WERI-Rb-1 (cell line): ENCODE results near the gene TBX2.

Source experiments
- DNase-seq: peaks from one replicate; pipeline ENCODE4 v3.0.0-alpha.2; 2020
- H3K27ac ChIP-seq: fragments of 250-450 bp; sonication (Bioruptor Pico); 2 replicates; pipeline ENCODE4 v1.5.1; 2020; ENCODE audit warnings: mild to moderate bottlenecking, moderate library complexity
- H3K27me3 ChIP-seq: fragments of 250-450 bp; sonication (Bioruptor Pico); 2 replicates; pipeline ENCODE4 v1.5.1; 2021; ENCODE audit warnings: mild to moderate bottlenecking, low read depth, moderate library complexity; ENCODE audit not compliant: insufficient read depth, severe bottlenecking
- H3K36me3 ChIP-seq: fragments of 250-450 bp; sonication (Bioruptor Pico); 2 replicates; pipeline ENCODE4 v1.5.1; 2020; ENCODE audit warnings: mild to moderate bottlenecking, moderate library complexity
- H3K4me3 ChIP-seq: 2 replicates; pipeline ENCODE4 v1.5.1; 2011; ENCODE audit warnings: low read depth, mild to moderate bottlenecking, control low read depth, low read length
- H3K9me3 ChIP-seq: fragments of 250-450 bp; sonication (Bioruptor Pico); 2 replicates; pipeline ENCODE4 v1.5.1; 2021; ENCODE audit warnings: mild to moderate bottlenecking, moderate library complexity; ENCODE audit not compliant: severe bottlenecking
- TF ChIP-seq, protein P1 (sequence below): IDR thresholded peaks from 2 replicates; pipeline ENCODE4 v1.5.1; 2011; ENCODE audit warnings: low read depth, mild to moderate bottlenecking, control low read depth, inconsistent platforms, low read length

The TBX2 gene

DNA sequence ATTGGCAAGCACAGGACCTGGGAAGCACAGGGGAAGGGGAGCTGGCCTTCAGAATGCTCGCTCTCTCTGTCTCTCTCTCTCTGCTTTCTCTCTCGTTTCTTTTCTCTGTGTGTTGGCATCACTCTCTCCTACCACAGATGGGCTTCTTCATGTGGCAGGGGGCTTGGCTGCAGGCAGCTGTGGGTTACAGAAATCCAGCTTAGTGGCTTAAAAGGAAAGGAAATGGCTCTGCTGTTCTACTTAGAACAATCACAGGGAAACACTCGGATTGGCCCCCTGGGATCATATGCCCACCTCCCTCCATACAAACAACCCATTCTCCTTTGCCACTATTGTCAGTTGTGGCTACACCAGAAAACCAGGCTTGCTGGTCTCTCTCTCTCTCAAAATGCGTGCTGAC, 20.4 kb downstream of the TBX2 start:
- TF ChIP-seq, protein P1, sequence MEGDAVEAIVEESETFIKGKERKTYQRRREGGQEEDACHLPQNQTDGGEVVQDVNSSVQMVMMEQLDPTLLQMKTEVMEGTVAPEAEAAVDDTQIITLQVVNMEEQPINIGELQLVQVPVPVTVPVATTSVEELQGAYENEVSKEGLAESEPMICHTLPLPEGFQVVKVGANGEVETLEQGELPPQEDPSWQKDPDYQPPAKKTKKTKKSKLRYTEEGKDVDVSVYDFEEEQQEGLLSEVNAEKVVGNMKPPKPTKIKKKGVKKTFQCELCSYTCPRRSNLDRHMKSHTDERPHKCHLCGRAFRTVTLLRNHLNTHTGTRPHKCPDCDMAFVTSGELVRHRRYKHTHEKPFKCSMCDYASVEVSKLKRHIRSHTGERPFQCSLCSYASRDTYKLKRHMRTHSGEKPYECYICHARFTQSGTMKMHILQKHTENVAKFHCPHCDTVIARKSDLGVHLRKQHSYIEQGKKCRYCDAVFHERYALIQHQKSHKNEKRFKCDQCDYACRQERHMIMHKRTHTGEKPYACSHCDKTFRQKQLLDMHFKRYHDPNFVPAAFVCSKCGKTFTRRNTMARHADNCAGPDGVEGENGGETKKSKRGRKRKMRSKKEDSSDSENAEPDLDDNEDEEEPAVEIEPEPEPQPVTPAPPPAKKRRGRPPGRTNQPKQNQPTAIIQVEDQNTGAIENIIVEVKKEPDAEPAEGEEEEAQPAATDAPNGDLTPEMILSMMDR = no peak

DNA sequence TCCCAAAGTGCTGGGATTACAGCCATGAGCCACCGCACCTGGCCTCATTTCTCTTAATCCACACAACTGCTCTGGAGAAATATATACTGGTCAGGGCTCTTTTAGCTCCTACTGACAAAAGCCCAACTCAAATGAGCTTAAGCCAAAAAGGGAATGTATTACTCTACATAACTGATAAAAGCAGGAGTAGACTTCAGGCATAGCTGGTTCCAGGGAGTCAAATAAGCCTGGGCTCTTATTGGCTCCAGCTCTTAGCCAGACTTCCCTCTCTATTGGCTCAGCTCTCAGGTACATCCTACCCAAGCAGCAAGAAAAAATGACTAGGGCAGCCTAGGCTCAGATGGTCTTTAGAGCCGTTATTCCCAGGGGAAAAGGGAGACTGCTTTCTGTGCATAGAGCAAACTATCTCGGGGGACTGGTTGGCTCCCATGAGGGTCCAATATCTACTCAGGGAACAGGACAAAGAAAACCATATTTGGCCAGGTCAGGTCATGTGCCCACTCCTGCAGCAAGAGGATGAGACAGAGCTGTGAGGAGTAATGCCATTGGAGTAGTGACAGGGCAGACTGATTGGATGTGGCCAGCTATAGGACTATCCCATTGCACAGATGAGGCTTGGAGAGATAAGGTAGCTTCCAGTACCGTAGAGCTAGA, 21.2 kb downstream of the TBX2 start:
- Histone ChIP-seq H3K36me3 (no peaks in the 10 kb centered on the region), H3K27me3 (no peaks in the 10 kb centered on the region), H3K27ac (no peak overlapping the region), H3K9me3 (no peaks in the 10 kb centered on the region), H3K4me3 (no peak overlapping the region)
- TF ChIP-seq, protein P1 = no peak
- no peak for DNase-seq

More for the DNA sequence above, 20.4 kb downstream of the TBX2 start:
- H3K27me3 ChIP-seq = no peaks in the 10 kb centered on the region
- DNase-seq = peak; percentile 40
- H3K27ac ChIP-seq = no peak overlapping the region
- no peaks in the 10 kb centered on the region for H3K36me3 ChIP-seq
- H3K4me3 ChIP-seq = no peak overlapping the region
- H3K9me3 ChIP-seq = no peaks in the 10 kb centered on the region

DNA sequence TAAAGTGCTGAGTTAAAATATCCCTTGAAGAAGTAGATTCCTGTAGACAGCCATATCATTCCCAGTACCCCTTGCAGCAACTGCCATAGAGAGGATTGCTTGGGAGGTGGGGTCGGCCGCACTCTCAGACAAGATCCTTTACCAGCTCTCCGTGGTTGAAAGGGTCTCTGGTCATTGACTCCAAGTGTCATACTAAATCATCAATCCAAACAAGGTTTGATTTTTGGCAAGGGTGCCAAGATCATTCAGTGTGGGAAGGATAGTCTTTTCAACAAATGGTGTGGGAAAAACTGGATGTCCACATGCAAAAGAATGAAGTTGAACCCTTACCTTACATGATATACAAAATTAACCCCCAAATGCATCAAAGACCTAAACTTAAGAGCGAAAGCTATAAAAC, 21.8 kb downstream of the TBX2 start:
- no peaks in the 10 kb centered on the region for H3K9me3 ChIP-seq
- H3K27me3 ChIP-seq = no peaks in the 10 kb centered on the region
- TF ChIP-seq, protein P1 = no peak
- no peak for DNase-seq
- no peak overlapping the region for H3K27ac ChIP-seq
- no peak overlapping the region for H3K4me3 ChIP-seq
- H3K36me3 ChIP-seq = no peaks in the 10 kb centered on the region

DNA sequence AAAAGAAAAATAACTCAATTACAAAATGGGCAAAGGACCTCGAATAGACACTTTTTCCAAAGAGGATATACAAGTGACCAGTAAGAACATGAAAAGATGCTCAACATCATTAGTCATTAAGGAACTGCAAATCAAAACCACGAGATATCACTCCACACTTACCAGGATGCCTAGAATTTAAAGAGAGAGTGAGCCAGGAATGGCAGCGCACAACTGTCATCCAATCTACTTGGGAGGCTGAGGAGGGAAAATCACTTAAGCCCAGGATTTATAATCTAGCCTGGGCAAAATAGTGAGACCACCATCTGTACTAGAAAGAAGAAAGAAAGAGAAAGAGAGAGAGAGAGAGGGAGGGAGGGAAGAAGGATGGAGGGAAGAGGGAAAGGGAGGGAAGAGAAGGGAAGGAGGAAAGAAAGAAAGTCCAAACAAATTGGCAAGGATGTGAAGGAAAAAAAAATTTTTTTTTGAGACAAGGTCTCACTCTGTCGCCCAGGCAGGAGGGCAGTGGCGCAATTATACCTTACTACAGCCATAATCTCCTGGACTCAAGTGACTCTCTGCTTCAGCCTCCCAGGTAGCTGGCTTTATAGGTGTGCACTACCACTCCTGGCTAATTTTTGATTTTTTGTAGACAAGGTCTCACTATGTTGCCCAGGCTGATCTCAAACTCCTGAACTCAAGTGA, 22.6 kb downstream of the TBX2 start:
- Histone ChIP-seq H3K4me3 (no peak overlapping the region), H3K36me3 (no peaks in the 10 kb centered on the region), H3K27ac (no peak overlapping the region), H3K27me3 (no peaks in the 10 kb centered on the region), H3K9me3 (no peaks in the 10 kb centered on the region)
- DNase-seq = peak; percentile 12
- TF ChIP-seq, protein P1 = no peak

DNA sequence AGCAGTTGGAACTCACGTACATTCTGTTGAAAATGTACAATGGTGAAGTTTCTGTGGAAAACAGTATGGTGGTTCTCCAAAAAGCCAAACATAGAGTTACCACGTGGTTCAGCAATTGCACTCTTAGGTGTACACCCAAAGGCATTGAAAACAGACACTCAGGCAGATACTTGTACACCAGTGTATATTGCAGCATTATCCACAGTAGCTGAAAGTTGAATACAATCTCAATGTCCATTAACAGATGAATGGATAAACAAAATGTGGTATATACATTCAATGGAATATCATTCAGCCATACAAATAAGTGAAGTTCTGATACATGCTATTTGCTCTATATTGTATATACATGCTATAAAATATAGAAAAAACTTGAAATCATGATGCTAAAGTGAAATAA, 23.2 kb downstream of the TBX2 start:
- DNase-seq = no peak
- TF ChIP-seq, protein P1 = no peak

More for the DNA sequence above, 23.2 kb downstream of the TBX2 start:
- no peak overlapping the region for H3K27ac ChIP-seq
- H3K4me3 ChIP-seq = no peak overlapping the region
- H3K27me3 ChIP-seq = no peaks in the 10 kb centered on the region
- no peaks in the 10 kb centered on the region for H3K36me3 ChIP-seq
- no peaks in the 10 kb centered on the region for H3K9me3 ChIP-seq
